Glutamatergic neuron (in vitro differentiated cells): ENCODE measurements around the gene PHLDB2. TPM values are rescaled to one million over a fixed set of nuclear protein-coding genes. Genes with fewer than 3 reads are reported as not detected.
A peak's percentile ranks its signal among the peaks of the same experiment; 100 is the strongest.

ENCODE experiments used
- DNase-seq: peaks from one replicate; pipeline ENCODE4 v3.0.0; 2022
- H3K27ac Mint-ChIP-seq: one replicate; pipeline ENCODE4 v1.8.0; 2020; ENCODE audit warnings: mild to moderate bottlenecking, mixed read lengths, inconsistent platforms; ENCODE audit not compliant: unreplicated experiment
- H3K27me3 Mint-ChIP-seq: one replicate; pipeline ENCODE4 v1.8.0; 2020; ENCODE audit warnings: mild to moderate bottlenecking, moderate library complexity, mixed read lengths, inconsistent platforms; ENCODE audit not compliant: unreplicated experiment
- H3K36me3 Mint-ChIP-seq: one replicate; pipeline ENCODE4 v1.8.0; 2020; ENCODE audit warnings: mild to moderate bottlenecking, mixed read lengths, inconsistent platforms; ENCODE audit not compliant: unreplicated experiment
- H3K4me1 Mint-ChIP-seq: one replicate; pipeline ENCODE4 v1.8.0; 2020; ENCODE audit warnings: mild to moderate bottlenecking, low read depth, mixed read lengths, inconsistent platforms; ENCODE audit not compliant: unreplicated experiment
- H3K4me3 Mint-ChIP-seq: one replicate; pipeline ENCODE4 v1.8.0; 2020; ENCODE audit warnings: mild to moderate bottlenecking, mixed read lengths, inconsistent platforms; ENCODE audit not compliant: unreplicated experiment
- H3K9me3 Mint-ChIP-seq: one replicate; pipeline ENCODE4 v1.8.0; 2020; ENCODE audit warnings: mild to moderate bottlenecking, moderate library complexity, mixed read lengths, inconsistent platforms; ENCODE audit not compliant: unreplicated experiment
- total RNA-seq: library from RNA; stranded (reverse); fragmentation: NEBNext Ultra II Directional; extraction: Animal tissue kit (Norgen Biotek cat#: 25700); gene quantifications from one replicate; pipeline ENCODE4 v1.2.1, GENCODE V29; 2021; ENCODE audit not compliant: unreplicated experiment
- TF ChIP-seq, protein P1 (sequence below): fragments of 200-600 bp; sonication (generic); IDR thresholded peaks from one replicate; pipeline ENCODE4 v1.5.0; 2021; ENCODE audit not compliant: partially characterized antibody, unreplicated experiment

The PHLDB2 gene
- total RNA-seq, 1 donor from 2014 or later = 18.7 TPM

DNA sequence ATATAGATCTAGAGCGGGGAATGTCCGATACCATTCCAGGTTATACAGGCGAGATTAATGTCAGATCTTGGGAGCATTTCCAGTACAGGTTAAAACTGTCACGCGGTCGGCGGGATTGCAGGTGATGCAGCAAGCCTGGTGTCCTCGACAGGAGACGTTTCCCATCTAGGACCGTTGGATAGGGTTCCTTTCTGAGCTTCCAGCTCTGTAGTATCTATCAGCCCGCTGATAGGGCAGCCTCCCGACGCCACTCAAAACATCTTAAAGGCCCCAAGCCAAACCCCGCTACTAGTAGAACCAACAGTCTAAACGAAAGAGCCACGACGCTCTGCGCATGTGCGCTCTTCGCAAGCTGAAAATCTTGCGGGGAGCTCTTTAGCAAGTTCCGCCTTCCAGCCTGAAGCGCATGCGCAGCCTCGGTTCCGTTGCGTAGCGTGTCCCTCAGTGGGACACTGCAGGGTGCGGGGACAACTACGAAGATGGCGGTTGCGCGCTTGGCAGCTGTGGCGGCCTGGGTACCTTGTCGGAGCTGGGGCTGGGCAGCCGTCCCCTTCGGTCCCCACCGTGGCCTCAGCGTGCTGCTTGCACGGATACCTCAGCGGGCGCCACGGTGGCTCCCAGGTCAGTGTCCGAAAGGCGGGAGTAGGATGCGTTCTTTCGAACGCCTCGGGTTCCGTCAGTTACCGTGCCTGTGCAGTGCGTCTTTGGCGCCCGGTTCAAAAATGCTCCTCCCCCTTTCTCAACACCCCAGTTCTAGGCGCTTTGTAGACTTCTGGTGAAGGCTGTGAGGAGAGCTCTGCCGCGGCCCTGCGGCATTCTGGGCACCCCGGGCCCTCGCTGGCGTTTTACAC is 119.7 kb downstream of the PHLDB2 start, which contains the start of gene ABHD10:
Gene ABHD10 (plus strand): TSS at position 444 of the 851 bp plus-strand sequence. CDS start 36 bp downstream, at position 480.
- peak within 1 kb of the TSS; percentile 88 for H3K27ac Mint-ChIP-seq
- no peaks in the 10 kb centered on the region for H3K27me3 Mint-ChIP-seq
- no peaks in the 10 kb centered on the region for H3K36me3 Mint-ChIP-seq
- peak within 1 kb of the TSS; percentile 84 for H3K4me3 Mint-ChIP-seq
- TF ChIP-seq, protein P1, sequence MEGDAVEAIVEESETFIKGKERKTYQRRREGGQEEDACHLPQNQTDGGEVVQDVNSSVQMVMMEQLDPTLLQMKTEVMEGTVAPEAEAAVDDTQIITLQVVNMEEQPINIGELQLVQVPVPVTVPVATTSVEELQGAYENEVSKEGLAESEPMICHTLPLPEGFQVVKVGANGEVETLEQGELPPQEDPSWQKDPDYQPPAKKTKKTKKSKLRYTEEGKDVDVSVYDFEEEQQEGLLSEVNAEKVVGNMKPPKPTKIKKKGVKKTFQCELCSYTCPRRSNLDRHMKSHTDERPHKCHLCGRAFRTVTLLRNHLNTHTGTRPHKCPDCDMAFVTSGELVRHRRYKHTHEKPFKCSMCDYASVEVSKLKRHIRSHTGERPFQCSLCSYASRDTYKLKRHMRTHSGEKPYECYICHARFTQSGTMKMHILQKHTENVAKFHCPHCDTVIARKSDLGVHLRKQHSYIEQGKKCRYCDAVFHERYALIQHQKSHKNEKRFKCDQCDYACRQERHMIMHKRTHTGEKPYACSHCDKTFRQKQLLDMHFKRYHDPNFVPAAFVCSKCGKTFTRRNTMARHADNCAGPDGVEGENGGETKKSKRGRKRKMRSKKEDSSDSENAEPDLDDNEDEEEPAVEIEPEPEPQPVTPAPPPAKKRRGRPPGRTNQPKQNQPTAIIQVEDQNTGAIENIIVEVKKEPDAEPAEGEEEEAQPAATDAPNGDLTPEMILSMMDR = no peak
- no peaks in the 10 kb centered on the region for H3K9me3 Mint-ChIP-seq
- peak; percentile 98 for DNase-seq
- peaks cover 7% of the 10 kb centered on the region for H3K4me1 Mint-ChIP-seq

GRCh38 chr3:111979434-111980038 is 120.5 kb downstream of the PHLDB2 start:
- Mint-ChIP-seq H3K9me3 (no peaks in the 10 kb centered on the region), H3K27ac (peak overlapping the region; percentile 88), H3K36me3 (no peaks in the 10 kb centered on the region), H3K27me3 (no peaks in the 10 kb centered on the region), H3K4me3 (peak overlapping the region; percentile 84), H3K4me1 (peaks cover 8% of the 10 kb centered on the region)
- DNase-seq = no peak
- TF ChIP-seq, protein P1 = no peak

- no peaks in the 10 kb centered on the region for H3K9me3 Mint-ChIP-seq
- no peak overlapping the region for H3K27ac Mint-ChIP-seq
- peak overlapping the region; percentile 27 for H3K4me3 Mint-ChIP-seq
- no peaks in the 10 kb centered on the region for H3K27me3 Mint-ChIP-seq
- TF ChIP-seq, protein P1 = no peak
- no peaks in the 10 kb centered on the region for H3K36me3 Mint-ChIP-seq
- DNase-seq = no peak
- peaks cover 8% of the 10 kb centered on the region for H3K4me1 Mint-ChIP-seq
Measured at GRCh38 chr3:111980716-111981456, 121.8 kb downstream of the PHLDB2 start.

- no peaks in the 10 kb centered on the region for H3K36me3 Mint-ChIP-seq
- no peak overlapping the region for H3K27ac Mint-ChIP-seq
- no peak overlapping the region for H3K4me3 Mint-ChIP-seq
- H3K9me3 Mint-ChIP-seq = no peaks in the 10 kb centered on the region
- peaks cover 8% of the 10 kb centered on the region for H3K4me1 Mint-ChIP-seq
- no peak for DNase-seq
- H3K27me3 Mint-ChIP-seq = no peaks in the 10 kb centered on the region
- TF ChIP-seq, protein P1 = no peak
Measured at GRCh38 chr3:111981457-111981763, 122.3 kb downstream of the PHLDB2 start.
